ENCODE data around the gene CCT2.
A peak's percentile ranks its signal among the peaks of the same experiment; 100 is the strongest.
"Not testable (repeated sequence)": the region's sequence is repeated elsewhere in the genome, so short reads cannot be mapped to it uniquely, and the experiment has no call there.

CCT2 gene

DNA sequence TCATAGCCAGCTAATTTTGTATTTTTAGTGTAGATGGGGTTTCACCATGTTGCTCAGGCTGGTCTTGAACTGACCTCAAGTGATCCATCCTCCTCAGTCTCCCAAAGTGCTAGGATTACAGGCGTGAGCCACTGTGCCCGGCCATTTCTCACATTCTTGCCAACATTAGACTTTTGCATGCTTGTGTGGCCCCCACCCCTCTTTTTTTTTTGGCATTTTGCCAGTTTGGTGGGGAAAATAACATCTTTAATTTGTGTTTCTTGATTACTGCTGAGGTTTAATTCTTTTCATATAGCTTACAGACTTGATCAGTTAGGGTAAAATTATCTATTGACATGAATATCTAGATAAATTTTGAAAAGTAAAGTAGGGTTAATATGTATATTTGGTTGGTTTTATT is 3.8 kb downstream of the CCT2 start:
- DNase-seq, result no peak

DNA sequence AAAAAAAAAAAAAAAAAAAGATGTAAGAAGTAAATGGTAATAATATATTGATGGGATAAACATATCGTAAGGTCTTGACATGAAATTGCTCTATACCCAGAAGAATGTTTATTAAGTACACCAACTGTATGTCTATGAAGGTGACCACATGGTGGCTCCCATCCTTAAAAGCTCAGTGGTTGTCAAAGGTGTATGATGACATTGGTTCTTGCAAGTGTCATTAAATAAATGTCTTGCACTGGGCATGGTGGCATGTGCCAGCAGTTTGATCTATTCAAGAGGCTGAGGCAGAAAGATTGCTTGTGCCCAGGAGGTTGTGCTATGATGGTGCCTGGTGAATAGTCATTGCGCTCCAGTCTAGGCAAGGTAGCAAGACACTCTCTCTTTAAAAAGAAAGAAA is 10.4 kb downstream of the CCT2 start:
- no peak for DNase-seq

DNA sequence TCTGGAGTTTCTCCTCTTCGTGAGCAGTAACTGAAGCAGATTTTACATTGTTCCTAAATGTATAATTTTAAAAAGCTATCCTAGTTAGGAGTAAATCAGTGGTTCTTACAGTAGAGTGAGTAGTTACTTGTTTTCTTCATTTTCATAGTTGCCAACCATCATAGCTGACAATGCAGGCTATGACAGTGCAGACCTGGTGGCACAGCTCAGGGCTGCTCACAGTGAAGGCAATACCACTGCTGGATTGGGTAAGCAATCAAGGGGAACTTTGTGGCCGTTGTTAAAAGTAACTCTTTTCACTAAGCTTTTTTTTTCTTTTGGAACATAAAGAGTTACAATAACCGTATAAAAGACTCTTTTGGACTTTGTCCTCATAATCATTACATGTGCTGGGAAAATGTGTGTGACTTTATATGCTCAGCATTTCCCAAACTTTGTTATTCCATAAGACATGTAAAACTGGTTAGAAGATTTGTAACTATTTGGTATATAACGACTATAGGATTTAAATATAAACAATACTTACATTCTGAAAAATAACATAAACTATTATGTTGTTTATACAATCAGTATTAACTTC is 13.0 kb downstream of the CCT2 start:
- DNase-seq, result no peak

DNA sequence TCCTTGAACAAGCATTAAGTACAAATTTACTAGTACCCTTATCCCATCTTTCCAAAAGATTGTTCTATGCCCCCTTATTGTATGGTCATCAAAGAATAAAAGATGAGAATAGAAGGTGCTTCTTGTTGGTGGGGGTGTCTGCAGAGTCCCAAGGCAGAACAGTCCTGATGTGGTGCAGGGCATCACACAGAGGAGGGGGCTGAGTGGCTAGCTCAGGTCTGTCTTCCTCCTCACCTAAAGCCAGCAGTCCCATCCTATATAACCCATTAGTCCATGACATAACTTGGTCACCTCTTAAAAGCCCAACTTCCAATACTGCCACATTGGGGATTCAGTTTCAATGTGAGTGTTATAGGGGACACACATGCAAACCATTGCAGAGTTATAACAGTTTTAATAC is 15.5 kb downstream of the CCT2 start:
- DNase-seq, result no peak

DNA sequence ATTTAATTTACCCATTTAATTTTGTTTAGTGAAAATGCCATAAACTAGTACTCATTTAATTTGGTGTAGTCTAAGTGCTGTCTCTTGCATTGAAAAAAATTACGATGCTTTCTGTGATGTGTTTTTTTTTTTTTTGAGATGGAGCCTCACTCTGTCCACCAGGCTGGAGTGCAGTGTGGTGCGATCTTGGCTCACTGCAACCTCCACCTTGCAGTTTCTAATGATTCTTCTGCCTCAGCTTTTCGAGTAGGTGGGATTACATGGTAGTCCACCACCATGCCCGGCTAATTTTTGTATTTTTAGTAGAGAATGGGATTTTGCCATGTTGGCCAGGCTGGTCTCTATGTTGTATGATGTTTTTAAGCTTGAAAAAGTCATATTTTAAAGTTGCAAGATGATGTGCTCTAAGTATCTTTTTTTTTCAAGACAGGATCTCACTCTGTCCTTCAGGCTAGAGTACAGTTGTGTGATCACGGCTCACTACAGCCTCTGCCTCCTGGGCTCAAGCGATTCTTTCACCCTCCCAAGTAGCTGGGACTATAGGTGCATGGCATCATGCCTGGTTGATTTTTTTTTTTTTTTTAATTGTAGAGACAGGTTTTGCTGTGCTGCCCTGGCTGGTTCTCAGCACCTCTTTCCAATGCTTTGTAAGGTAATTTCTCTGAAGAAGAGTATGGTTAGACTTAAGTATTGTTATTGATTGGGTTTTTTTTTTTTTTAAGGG is 16.9 kb downstream of the CCT2 start:
- DNase-seq, result no peak

DNA sequence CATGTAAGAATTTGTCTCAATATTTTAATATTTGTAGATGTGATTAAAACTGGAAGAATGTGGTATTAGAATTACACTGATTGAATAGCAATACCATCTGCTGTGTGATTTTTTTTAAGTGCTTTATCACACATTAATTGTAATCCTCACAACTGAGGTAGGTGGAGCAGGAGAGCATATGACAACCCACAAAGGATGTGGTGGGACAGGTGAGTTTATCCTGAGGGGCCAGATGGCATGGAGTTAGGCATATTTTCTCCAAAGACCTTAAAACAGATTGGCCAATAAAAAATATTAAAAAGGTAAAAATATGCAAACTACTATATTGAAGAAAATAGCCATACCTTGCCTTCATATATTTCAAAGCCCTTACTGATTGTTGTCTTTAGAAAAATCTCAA is 17.7 kb downstream of the CCT2 start:
- DNase-seq, result no peak

DNA sequence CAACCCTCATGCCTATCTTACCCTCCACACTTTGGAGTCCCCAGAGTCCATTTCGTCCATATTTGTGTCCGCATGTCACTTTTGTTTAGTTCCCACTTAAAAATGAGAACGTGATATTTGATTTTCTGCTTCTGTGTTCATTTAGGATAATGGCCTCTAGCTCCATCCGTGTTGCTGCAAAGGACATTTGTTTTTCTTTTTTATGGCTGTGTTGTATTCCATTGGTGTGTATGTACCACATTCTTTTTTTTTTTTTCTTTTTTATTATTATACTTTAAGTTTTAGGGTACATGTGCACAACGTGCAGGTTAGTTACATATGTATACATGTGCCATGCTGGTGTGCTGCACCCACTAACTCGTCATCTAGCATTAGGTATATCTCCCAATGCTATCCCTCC is 18.3 kb downstream of the CCT2 start:
- not testable (repeated sequence) for DNase-seq

DNA sequence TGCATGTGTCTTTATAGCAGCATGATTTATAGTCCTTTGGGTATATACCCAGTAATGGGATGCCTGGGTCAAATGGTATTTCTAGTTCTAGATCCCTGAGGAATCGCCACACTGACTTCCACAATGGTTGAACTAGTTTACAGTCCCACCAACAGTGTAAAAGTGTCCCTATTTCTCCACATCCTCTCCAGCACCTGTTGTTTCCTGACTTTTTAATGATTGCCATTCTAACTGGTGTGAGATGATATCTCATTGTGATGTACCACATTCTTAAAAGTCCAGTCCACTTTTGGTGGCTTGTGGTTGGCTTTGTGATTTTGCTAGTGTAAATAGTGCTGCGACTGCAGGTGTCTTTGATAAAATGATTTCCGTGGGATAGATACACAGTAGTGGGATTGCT is 19.0 kb downstream of the CCT2 start:
- not testable (repeated sequence) for DNase-seq

DNA sequence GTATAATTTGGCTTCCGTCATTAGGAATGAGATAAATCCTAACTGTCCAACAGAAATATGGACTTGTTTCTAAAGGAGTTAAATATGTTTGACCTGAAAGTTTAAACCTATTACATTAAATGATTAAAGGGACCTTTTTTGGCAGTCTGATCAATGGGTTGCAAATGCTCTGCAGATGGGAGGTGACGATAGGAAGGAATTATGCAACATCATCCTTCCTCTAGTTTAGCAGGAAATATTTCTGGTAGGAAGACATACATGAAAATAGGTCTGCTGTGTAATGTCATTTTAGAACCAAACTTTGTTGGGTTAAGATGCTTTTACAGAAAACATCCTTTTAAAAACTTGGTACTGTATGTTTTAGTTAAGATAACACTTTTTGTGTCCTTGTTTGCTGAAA is 22.9 kb downstream of the CCT2 start:
- DNase-seq, result no peak

DNA sequence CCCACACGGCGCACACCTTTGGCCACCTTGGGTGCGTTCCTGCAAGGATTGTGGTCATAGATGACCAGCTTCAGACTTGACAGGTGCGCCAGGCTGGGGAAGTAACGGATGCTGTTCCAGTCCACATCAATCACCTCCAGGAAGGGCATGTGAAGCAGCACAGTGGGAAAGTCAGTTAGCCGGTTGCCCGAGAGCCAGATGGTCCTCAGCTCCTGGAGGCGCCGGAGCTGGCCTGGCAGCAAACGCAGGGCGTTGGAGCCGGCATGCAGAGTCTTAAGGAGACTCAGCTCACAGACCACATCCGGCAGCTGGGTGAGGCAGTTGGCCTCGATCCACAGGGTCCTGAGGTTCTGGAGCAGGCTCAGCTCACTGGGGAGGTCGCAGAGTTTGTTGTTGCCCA is 24.9 kb downstream of the CCT2 start:
- no peak for DNase-seq

DNA sequence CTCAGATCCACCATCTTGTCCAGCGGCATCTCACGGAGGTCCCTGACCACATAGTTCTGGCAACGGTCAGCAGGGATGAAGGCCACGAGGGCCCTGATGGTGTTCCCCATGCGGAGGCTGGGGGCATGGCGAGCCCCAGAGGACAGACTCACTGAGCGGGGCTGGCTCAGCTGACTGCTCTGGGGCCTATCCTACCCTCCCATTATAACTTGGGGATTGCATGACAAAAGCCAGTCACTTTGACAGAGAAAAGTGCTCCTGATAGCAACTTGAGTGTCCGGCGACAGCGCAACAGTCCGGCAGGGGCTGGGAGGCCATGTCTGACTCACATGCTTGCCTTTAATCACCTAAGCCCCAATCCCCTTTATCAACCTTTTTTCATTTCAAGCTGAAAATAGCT is 25.5 kb downstream of the CCT2 start, which contains the start of gene LRRC10:
Gene LRRC10 (minus strand): TSS at position 179 of the 400 bp plus-strand sequence. CDS start 69 bp downstream, at position 110.
- no peak for DNase-seq

DNA sequence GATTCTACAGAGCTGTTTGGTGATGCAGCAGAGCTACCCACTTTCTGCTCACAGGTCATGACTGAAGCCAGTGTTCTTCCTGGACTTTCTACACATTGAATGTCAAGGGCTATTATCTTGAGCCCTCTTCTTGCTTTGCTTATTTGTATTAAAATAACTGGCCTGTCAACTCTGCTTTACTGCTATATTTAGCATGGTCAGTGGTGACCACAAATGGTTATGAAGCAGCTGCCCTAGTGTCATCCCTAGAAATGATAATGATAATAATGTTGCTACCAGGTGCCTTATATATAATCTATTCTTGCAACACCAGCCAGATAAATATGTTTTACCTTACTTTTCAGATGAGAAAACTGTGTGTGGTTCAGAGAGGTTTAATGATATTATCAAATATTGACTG is 28.1 kb downstream of the CCT2 start:
- DNase-seq, result no peak

DNA sequence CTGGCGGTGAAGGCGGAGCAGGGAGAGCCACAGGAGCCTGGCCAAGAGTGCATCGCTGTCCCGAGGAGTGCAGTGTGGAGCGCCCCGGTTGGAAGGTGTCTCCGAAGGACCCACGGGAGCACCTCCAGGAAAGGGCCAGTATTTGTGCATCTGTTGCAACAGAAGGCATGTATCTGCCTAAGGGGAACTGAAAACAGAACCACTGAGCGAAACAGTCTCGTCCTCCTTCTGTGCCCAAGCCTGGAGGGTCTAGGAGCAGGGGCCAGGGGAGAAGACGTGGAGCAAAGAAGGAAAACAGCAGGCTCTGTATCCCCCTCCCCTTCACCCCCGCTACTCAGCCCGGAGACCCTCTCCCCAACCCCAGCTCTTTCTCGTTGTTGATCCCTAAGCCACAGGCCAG is 30.8 kb downstream of the CCT2 start:
- DNase-seq, result no peak

DNA sequence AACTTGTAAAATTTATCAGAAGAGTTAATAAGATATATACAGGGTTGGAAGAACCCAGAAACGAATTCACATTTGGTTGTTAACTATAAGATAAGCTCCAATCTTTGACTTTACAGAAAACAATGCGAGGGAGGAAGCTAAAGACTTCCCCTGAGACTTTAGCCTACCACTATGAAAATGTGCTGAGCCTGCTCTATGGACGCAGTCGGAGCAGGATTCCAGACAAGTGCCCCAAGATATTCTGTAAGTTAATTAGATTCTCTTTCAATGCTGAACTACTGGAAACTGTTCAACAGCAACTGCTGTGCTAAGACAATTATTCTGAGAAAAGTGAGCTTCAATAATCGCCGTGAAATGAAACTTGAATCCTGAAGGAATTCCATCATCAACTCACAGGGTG is 33.8 kb downstream of the CCT2 start:
- DNase-seq, result no peak

DNA sequence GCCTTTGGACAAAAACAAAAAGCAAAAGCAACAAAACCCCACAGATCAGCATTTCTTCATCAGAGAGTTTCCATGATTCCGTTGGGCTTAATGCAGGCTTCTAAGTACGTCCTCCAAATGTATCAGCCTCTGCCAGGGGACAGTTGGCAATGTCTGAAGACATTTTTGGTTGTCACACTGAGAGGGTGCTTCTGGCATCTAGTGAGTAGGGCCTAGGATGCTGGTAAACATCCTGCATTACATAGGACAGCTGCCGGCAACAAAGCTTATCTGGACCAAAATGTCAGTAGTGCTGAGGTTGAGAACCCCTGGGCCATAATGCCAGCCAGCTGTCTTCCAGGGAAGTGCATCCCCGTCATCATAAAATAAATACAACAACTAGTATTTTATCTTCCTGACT is 34.8 kb downstream of the CCT2 start:
- DNase-seq, result no peak

DNA sequence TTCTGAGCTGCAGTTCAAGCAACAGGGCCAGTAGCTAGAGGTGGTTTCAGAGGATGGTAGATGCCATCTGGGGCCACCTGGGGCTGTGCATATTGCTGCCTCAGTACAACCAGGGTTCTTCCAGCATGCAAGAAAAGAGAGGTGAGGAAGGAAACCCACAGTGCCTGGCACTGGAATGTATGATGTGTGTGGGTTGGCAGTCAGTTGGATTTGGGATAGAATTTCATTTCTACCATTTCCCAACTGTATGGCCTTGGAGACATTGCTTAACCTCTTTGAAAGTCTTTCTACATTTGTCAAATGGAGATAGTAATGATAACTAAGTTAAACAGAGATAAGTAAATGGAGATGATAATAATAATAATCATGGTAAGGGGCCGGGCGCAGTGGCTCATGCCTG is 35.7 kb downstream of the CCT2 start:
- no peak for DNase-seq

DNA sequence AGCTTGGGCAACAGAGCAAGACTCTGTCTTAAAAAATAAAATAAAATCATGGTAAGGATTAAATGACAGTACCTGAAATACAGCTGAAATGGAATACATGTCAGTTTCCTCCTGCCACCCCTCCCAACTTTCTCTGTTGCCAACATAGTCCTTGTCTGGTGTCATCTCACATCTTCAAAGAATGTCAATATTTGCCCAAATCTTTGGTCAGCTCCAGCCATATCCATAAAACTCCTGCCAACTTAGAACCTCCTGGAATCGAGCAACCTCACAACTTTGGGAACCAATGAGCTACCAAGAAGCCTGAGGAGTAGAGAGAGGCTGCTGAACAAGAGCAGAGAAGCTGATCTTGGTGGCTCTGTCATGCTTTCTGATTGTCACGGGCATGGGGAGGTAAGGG is 36.3 kb downstream of the CCT2 start:
- no peak for DNase-seq

DNA sequence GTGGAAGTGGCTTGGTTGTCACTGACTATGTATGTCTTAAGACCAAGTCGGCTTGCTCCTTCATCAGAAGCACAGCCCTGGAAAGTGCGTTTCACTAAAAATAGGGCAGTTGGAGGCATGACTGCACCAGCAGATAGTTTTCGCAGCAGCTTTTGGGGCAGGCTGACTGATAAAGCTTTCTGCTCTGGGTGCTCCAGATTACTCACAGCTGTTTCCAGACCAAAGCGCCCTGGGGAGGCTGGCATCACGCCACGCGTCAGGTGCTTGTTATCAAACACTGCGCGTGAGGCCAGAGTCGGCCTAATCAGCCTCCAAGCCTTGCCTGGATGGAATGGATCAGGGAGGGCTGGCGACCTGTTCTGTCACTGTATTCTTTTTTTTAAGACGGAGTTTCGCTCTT is 38.7 kb downstream of the CCT2 start:
- DNase-seq, result peak in 1 of 3 experiments; percentile 55

DNA sequence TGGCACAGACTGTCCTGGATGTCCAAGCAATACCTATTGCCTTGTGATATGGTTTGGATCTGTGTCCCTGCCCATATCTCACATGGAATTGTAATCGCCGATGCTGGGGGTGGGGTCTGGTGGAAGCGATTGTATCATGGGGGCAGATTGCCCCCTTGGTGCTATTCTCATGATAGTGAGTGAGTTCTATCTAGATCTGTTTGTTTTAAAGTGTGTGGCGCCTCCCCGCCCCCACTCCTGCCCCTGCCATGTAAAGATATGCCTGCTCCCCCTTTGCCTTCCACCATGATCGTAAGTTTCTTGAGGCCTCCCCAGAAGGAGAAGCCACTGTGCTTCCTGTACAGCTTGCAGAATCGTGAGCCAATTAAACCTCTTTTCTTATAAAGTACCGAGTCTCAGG is 42.2 kb downstream of the CCT2 start:
- no peak for DNase-seq

DNA sequence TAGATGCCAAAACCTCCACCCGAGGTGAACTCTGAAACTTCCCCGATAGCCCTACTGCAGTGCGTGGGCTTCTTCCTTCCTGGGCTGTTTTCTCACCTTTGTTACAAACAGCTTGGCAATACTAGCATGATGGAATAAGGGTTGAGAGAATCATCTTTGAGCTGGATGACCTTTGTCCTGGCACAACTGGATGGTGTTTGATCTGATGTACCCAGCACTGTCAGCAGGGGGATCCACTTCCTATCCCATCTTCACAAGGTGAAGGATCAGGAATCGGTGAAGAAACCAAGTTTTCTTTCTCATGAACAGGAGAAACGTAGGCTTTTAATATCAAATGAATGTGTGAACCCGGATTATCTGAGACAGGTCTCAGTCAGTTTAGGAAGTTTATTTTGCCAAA is 44.9 kb downstream of the CCT2 start:
- DNase-seq, result peak in 1 of 3 experiments; percentile 19

DNA sequence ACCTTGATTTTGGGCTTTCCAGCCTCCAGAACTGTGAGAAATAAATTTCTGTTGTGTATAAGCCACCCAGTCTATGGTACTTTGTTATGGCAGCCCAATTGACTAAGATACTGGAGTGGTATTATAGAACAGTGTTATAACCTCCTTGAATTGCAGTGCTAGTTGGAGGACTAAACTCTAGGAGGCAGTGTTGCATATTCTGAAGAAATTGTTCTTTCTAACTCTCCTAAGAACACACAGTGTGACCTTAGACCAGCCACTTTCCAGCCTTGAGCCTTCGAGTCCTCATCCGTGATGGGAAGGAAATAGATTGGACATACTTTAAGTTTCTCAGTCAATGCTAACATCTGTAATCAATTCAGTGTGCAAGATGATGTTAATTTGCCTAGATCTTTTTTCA is 47.8 kb downstream of the CCT2 start:
- DNase-seq, result no peak

DNA sequence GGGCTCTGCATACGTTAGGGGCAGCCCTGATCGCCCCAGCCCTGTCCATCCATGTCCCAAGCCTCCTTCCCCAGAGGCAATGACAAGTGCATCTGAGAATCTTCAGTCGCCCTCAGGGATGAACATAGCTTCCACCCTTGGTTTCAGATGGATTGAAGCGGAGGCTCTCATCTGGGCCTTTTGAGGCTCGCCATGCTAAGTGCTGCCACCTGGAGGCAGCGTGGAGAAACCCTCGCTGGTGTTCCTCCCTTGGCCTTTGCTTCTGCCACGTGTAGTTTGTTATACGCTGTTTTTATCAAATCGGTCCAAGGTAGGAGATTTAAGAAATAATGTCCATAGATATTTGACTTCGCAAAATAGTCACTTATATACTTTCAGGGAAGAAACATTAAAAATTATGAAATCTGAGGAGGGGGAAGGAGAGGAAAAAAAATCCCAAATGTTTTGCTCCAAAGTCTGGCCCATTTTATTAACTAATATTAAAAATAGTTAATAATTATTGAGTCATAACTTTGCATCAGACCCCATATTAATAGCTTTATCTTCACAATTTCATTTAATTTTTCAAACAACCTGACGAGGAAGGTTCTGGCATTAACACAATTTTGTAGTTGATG is 54.2 kb downstream of the CCT2 start:
- DNase-seq, result peak in 2 of 3 experiments; percentile 62 to 81

DNA sequence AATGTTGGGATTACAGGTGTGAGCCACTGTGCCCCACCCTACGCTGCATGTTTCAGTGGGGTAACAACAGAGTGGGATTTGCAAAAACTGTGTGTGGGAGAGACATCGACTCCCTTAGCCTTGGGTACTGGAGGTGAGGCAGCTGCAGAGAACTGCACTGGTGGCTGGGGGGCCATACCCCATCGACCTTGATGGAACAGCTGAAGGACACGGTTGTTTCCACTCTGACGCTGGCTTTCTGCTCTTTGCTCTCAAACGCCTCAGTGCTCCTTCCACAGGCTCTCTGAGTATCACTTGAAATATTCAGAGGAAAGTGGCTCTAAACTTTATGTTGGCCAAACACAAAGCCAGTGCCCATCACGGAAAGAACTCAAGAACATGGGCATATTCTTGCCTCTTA is 56.3 kb downstream of the CCT2 start:
- DNase-seq, result no peak

DNA sequence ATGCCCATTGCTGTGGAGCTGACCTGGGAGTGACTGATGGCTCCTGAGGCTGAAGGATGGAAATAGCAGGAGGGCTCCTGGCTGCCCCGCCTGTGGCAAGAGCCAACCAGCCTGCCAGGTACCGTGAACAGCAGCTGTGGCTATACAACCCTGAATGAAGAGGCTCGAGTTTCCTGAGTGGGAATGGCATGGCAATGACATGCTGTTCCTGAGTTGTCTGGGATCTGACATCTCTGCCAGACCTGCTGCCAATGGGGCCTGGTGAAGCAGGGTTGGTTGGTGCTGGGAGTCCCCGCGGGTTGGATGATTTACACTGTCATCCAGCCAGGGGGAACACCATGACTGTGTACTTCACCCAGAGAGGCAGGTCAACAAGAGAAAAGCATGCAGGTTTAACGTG is 57.3 kb downstream of the CCT2 start:
- DNase-seq, result peak in 1 of 3 experiments; percentile 35

DNA sequence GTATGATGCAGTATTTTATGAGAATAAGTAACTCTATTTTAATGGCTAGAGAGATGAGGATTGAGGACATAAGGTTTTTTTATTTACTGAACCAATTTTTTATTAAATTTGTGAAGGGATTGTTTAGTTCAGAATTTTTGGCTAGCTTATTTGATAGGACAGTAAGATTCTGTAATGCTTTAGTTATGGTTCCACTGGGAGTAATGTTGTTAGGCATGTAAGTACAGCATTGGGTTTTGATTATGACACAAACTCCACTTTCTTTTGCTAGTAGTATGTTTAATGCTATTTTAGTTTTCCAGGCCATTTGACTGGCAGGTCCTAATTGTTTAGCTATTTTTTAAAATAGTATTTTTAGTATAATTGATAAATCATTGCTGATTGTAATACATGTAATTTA is 59.3 kb downstream of the CCT2 start:
- no peak for DNase-seq
